ENCODE data around the gene SULT4A1. TPM values are rescaled to one million over a fixed set of nuclear protein-coding genes. Genes with fewer than 3 reads are reported as not detected.

Gene SULT4A1
- total RNA-seq, 4 donors from 2014 or later: not detected

DNA sequence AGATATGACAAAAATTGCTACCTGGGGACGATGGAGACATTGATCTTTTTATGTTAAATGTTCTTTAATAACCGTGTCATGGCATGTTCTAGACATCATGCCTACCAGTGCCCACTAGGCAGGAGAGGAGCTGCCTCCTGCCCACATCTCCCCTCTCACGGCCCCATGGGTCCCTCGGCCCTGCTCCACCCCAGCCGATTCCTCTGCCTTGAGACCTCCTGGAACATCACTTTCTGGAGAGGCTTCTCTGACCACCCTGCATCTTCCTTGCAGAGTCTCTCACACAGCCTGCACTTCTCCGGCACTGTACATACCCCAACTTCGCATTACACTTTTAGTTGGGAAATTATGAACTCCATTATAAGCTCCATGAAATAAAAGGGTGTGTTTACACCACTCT, 67.0 kb downstream of the SULT4A1 start:
- H3K4me1 ChIP-seq: peaks cover 0 to 3% of the 10 kb centered on the region in 2 donors
- H3K27me3 ChIP-seq: no peaks in the 10 kb centered on the region
- intact Hi-C loops (cut with DNase I): no loop called here
- no peaks in the 10 kb centered on the region for H3K9me3 ChIP-seq
- WGBS, 2 donors: 85 to 94% methylated on average over 7 of the region's 7 CpGs
- TF ChIP-seq, protein P1, sequence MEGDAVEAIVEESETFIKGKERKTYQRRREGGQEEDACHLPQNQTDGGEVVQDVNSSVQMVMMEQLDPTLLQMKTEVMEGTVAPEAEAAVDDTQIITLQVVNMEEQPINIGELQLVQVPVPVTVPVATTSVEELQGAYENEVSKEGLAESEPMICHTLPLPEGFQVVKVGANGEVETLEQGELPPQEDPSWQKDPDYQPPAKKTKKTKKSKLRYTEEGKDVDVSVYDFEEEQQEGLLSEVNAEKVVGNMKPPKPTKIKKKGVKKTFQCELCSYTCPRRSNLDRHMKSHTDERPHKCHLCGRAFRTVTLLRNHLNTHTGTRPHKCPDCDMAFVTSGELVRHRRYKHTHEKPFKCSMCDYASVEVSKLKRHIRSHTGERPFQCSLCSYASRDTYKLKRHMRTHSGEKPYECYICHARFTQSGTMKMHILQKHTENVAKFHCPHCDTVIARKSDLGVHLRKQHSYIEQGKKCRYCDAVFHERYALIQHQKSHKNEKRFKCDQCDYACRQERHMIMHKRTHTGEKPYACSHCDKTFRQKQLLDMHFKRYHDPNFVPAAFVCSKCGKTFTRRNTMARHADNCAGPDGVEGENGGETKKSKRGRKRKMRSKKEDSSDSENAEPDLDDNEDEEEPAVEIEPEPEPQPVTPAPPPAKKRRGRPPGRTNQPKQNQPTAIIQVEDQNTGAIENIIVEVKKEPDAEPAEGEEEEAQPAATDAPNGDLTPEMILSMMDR (IDR thresholded peaks at IDR 0.05): no peak
- no peak for TF ChIP-seq POLR2A (IDR thresholded peaks at IDR 0.05)
- H3K27ac ChIP-seq: no peak overlapping the region
- no peak overlapping the region for H3K4me3 ChIP-seq (replicated peaks in 1 of 3)
- H3K36me3 ChIP-seq: no peaks in the 10 kb centered on the region
- DNase-seq: no peak

DNA sequence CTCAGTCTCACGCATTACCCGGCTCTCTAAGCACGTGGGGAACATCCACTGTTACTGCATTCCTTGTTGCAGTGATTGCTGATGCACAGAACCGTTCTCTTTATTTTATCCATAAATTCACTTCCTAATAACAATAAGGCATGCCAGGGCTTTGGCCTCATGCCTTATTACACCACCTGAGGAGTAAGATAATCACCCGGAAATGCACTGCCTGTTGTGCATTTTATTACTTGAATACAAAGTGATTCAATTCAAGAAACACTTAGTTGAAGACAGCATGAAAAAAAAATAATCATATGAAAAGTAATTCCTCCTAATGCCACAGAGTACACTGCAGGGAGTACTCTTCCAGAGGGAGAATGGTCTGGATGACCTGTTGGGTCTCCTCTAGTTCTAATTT, 69.4 kb downstream of the SULT4A1 start:
- 76 to 87% methylated on average over 5 of the region's 5 CpGs for WGBS, 2 donors
- intact Hi-C loops (cut with DNase I): no loop called here

DNA sequence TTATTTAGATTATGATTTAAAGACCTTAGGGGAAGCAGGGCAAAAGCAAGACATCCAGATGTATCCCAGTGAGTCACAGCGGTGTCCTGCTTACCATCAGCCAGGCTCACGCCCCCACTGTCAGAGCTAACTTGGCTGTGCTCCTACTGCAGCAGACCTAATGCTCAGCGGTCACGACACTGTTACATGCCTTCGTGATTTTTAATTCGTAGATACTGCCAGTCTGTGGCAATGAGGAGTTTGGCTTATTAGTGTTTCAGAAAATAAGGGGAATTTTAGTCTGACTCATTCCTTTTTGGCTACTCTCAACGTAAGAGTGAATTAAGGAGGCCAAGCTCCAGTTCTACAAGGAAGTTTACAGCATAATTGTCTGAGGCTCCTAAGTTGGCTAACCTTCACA, 72.9 kb downstream of the SULT4A1 start:
- H3K4me1 ChIP-seq: no peaks in the 10 kb centered on the region
- DNase-seq: peak; percentile 2 to 12
- no peaks in the 10 kb centered on the region for H3K9me3 ChIP-seq
- intact Hi-C loops (cut with DNase I): no loop called here
- H3K36me3 ChIP-seq: no peaks in the 10 kb centered on the region
- 73 to 86% methylated on average over 7 of the region's 7 CpGs for WGBS, 2 donors
- H3K4me3 ChIP-seq (replicated peaks in 1 of 3): no peak overlapping the region
- TF ChIP-seq, protein P1 (IDR thresholded peaks at IDR 0.05): no peak
- no peak for TF ChIP-seq POLR2A (IDR thresholded peaks at IDR 0.05)
- no peak overlapping the region for H3K27ac ChIP-seq
- H3K27me3 ChIP-seq: no peaks in the 10 kb centered on the region

More for the DNA sequence above, 69.4 kb downstream of the SULT4A1 start:
- H3K36me3 ChIP-seq: no peaks in the 10 kb centered on the region
- no peak for DNase-seq
- H3K27ac ChIP-seq: no peak overlapping the region
- H3K4me3 ChIP-seq (replicated peaks in 1 of 3): no peak overlapping the region
- no peaks in the 10 kb centered on the region for H3K9me3 ChIP-seq
- H3K27me3 ChIP-seq: no peaks in the 10 kb centered on the region
- TF ChIP-seq, protein P1 (IDR thresholded peaks at IDR 0.05): no peak
- TF ChIP-seq POLR2A (IDR thresholded peaks at IDR 0.05): no peak
- H3K4me1 ChIP-seq: no peaks in the 10 kb centered on the region

DNA sequence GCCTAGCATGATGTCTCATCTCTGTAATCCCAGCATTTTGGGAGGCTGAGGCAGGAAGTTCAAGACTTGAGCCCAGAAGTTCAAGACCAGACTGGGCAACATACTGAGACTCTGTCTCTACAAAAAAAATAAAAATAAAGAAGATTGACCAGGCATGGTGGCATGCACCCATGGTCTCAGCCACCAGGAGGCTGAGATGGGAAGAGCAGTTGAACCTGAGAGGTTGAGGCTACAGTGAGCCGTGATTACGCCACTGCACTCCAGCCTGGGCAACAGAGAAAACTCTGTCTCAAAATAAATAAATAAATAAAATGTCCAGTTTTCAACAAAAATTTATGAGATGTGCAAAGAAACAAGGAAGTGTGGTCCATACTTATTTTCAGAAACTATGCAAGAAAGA, 78.5 kb downstream of the SULT4A1 start:
- WGBS, 2 donors: 92 to 100% methylated on average over 2 of the region's 2 CpGs
- Histone ChIP-seq H3K27me3 (no peaks in the 10 kb centered on the region), H3K4me1 (no peaks in the 10 kb centered on the region), H3K9me3 (no peaks in the 10 kb centered on the region), H3K36me3 (no peaks in the 10 kb centered on the region), H3K4me3 (replicated peaks in 1 of 3) (no peak overlapping the region), H3K27ac (no peak overlapping the region)
- no peak for DNase-seq
- intact Hi-C loops (cut with DNase I): no loop called here
- no peak for TF ChIP-seq POLR2A (IDR thresholded peaks at IDR 0.05)
- TF ChIP-seq, protein P1 (IDR thresholded peaks at IDR 0.05): no peak

DNA sequence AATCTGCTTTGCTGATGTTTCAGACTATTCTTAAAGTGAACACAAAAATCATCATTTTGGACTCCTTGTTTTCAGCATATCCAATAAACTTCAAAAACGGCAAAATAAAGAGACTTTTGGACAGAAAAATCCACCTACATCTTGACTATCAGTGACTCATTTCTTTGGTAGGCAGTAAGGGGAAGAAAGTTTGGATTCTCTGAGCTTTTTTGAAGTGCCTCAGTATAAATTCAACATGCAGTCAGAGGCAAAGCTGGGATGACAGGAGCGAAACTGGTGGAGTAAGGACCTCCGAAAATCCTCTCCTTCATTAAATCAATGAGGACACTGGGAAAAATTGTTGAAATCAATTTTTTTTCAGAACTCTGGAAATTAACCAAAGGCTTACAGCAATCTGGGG, 79.9 kb downstream of the SULT4A1 start:
- 86 to 88% methylated on average over 3 of the region's 3 CpGs for WGBS, 2 donors
- Histone ChIP-seq H3K4me1 (no peaks in the 10 kb centered on the region), H3K27ac (no peak overlapping the region), H3K36me3 (no peaks in the 10 kb centered on the region), H3K27me3 (no peaks in the 10 kb centered on the region), H3K9me3 (no peaks in the 10 kb centered on the region), H3K4me3 (replicated peaks in 1 of 3) (no peak overlapping the region)
- intact Hi-C loops (cut with DNase I): no loop called here
- DNase-seq: no peak
- no peak for TF ChIP-seq POLR2A (IDR thresholded peaks at IDR 0.05)
- TF ChIP-seq, protein P1 (IDR thresholded peaks at IDR 0.05): no peak

Measured in thyroid gland (tissue), 4 donors.